Cardiac ventricle fibroblast (primary cell): Measurements from ENCODE around the gene GPC3. TPM values are rescaled to one million over a fixed set of nuclear protein-coding genes. Genes with fewer than 3 reads are reported as not detected.

Experiments used
- total RNA-seq: library from RNA; depleted of rRNA; stranded (reverse); fragments of >200 nt; gene quantifications from 2 replicates; pipeline ENCODE4 v1.2.3, GENCODE V29; 2015

Gene GPC3
- total RNA-seq = 2.8 and 3.9 TPM in 2 replicates

DNA sequence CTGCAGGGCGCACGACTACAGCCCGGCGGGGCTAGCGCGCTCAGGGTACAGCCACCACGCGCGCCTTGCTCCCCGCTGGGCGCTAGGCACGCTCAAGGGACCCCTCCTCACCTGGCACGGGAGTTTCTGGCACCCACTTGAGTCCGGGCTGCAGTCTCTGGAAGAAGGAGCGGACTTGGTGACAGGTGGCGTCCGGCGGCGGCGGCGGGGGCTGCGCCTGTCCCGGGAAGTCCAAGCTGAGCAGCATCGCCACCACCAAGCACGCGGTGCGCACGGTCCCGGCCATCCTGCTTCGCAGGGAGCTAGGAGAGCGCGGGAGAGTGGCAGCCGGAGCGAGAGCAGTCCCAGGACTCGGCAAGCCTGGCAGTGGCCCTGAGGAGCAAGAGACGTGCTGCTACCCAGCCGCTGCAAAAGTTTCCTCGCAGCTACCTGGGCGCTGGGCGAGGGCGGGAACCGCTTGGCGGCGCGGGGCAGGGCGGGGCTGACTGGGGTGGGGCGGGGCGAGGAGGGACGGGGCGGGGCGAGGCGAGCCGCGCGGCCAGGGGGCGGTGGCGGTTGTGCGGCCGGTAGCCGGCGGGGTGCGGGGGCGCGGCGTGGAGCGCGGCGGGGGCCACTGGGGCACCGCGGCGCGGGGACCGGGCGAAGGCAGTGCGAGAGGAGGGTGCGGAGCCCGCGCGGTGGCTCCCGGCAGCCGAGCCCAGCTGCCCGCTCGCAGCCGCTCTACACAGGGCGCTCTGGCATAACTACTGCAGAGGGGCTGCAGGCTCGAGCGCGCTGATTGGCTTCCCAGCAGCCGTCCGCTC lies at the start of gene GPC3:
GPC3 (minus strand) TSS at position 431 of the 803 bp plus-strand sequence.

